Brain microvascular endothelial cell (primary cell): ENCODE measurements around the gene MYORG.
"Not testable (repeated sequence)": the region's sequence is repeated elsewhere in the genome, so short reads cannot be mapped to it uniquely, and the experiment has no call there.

Experiments used
- DNase-seq: peaks from one replicate; pipeline ENCODE4 v3.0.0-alpha.2; 2020
- H3K27ac ChIP-seq: fragments of 250-450 bp; sonication (Bioruptor Pico); 2 replicates; pipeline ENCODE4 v1.5.1; 2020; ENCODE audit warnings: mild to moderate bottlenecking, moderate library complexity
- H3K27me3 ChIP-seq: fragments of 250-450 bp; sonication (Bioruptor Pico); replicated peaks from 2 replicates; pipeline ENCODE4 v1.5.1; 2020; ENCODE audit warnings: mild to moderate bottlenecking
- H3K36me3 ChIP-seq: fragments of 250-450 bp; sonication (Bioruptor Pico); replicated peaks from 2 replicates; pipeline ENCODE4 v1.5.1; 2020; ENCODE audit warnings: mild to moderate bottlenecking
- H3K4me3 ChIP-seq: 2 replicates; pipeline ENCODE4 v1.5.1; 2011; ENCODE audit warnings: low read depth, mild to moderate bottlenecking, control low read depth, low read length, moderate library complexity
- in situ Hi-C: cut with HindIII; loops from 2 replicates; pipeline ENCODE4 v1.10.0; 2017; ENCODE audit warnings: low sequenced_read_pairs, low pct_ligation_motif_present
- TF ChIP-seq, protein P1 (sequence below): IDR thresholded peaks from 2 replicates; pipeline ENCODE4 v1.5.1; 2011; ENCODE audit warnings: low read depth, mild to moderate bottlenecking, moderate library complexity, low read length, control low read depth, inconsistent platforms; ENCODE audit errors: missing control alignments

MYORG gene

DNA sequence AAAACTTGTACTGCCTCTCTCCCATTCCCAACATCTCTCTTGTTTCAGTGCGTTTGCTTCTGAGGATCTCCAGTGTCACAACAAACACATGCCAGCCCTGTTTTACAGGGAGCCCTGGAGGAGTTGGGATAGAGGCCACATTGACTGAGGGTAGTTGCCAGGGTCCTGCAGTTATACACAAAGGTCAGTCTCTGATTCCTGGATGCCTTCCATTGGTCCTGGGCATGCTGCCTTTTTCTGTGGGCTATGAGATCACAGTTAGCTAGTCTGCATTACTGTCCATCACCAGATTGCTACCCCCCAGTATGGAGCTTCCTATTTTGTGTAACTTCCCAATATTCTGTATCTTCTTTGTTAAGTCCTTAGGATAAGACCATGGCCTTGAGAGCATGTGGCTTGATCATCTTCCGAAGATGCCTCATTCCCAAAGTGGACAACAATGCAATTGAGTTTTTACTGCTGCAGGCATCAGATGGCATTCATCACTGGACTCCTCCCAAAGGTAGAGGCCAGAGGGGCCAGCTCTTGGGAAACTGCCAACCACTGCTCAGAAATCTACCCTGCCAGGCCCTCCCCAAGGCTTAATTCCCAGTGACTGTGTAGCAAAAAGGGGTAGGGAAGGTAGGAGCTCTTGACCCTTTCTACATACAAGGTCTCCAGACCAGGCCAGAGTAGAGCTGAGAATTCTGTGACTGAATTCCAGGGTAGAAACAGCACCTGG, 37.9 kb downstream of the MYORG start:
- no peak overlapping the region for H3K27ac ChIP-seq
- H3K4me3 ChIP-seq: no peak overlapping the region
- H3K36me3 ChIP-seq: peaks cover 21% of the 10 kb centered on the region
- TF ChIP-seq, protein P1, sequence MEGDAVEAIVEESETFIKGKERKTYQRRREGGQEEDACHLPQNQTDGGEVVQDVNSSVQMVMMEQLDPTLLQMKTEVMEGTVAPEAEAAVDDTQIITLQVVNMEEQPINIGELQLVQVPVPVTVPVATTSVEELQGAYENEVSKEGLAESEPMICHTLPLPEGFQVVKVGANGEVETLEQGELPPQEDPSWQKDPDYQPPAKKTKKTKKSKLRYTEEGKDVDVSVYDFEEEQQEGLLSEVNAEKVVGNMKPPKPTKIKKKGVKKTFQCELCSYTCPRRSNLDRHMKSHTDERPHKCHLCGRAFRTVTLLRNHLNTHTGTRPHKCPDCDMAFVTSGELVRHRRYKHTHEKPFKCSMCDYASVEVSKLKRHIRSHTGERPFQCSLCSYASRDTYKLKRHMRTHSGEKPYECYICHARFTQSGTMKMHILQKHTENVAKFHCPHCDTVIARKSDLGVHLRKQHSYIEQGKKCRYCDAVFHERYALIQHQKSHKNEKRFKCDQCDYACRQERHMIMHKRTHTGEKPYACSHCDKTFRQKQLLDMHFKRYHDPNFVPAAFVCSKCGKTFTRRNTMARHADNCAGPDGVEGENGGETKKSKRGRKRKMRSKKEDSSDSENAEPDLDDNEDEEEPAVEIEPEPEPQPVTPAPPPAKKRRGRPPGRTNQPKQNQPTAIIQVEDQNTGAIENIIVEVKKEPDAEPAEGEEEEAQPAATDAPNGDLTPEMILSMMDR: no peak
- in situ Hi-C loops: no loop called here
- no peak for DNase-seq
- H3K27me3 ChIP-seq: no peaks in the 10 kb centered on the region

DNA sequence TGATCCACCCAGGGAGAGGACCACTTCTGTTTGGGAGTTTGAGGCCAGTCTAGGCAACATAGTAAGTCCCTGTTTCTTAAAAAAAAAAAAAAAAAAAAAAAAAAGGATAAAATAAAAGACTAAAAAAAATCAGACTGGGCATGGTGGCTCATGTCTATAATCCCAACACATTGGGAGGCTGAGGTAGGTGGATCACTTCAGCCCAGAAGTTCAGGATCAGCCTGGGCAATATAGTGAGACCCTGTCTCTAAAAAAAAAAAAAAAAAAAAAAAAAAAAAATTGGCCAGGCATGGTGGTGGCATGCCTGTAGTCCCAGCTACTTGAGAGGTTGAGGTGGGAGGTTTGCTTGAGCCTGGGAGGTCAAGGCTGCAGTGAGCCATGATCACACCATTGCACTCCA, 38.6 kb downstream of the MYORG start:
- in situ Hi-C loops, H3K4me3 ChIP-seq, DNase-seq, H3K27me3 ChIP-seq, H3K27ac ChIP-seq: not testable (repeated sequence)
- H3K36me3 ChIP-seq: peaks cover 16% of the 10 kb centered on the region

- no peak overlapping the region for H3K4me3 ChIP-seq
- no peak overlapping the region for H3K27ac ChIP-seq
- H3K27me3 ChIP-seq: no peaks in the 10 kb centered on the region
- in situ Hi-C loops: no loop called here
- TF ChIP-seq, protein P1: peak; percentile 22
- DNase-seq: no peak
- H3K36me3 ChIP-seq: peaks cover 15% of the 10 kb centered on the region
These were observed 39.3 kb downstream of the MYORG start for GRCh38 chr9:34337403-34337802.

GRCh38 chr9:34335376-34335775, 41.3 kb downstream of the MYORG start:
- DNase-seq: no peak
- H3K27ac ChIP-seq: no peak overlapping the region
- H3K4me3 ChIP-seq: no peak overlapping the region
- in situ Hi-C loops: no loop called here
- H3K27me3 ChIP-seq: no peaks in the 10 kb centered on the region
- TF ChIP-seq, protein P1: no peak
- H3K36me3 ChIP-seq: peaks cover 7% of the 10 kb centered on the region

GRCh38 chr9:34334916-34335315, 41.8 kb downstream of the MYORG start:
- Histone ChIP-seq H3K27ac (no peak overlapping the region), H3K27me3 (no peaks in the 10 kb centered on the region), H3K36me3 (peaks cover 7% of the 10 kb centered on the region), H3K4me3 (no peak overlapping the region)
- in situ Hi-C loops: no loop called here
- DNase-seq: no peak
- TF ChIP-seq, protein P1: no peak

GRCh38 chr9:34334337-34334824, 42.3 kb downstream of the MYORG start:
- H3K36me3 ChIP-seq: peaks cover 4% of the 10 kb centered on the region
- no peak overlapping the region for H3K4me3 ChIP-seq
- in situ Hi-C loops: no loop called here
- H3K27me3 ChIP-seq: no peaks in the 10 kb centered on the region
- TF ChIP-seq, protein P1: no peak
- no peak overlapping the region for H3K27ac ChIP-seq
- DNase-seq: no peak
